Hepatocyte (in vitro differentiated cells): ENCODE data around the gene DPF3. TPM values are rescaled to one million over a fixed set of nuclear protein-coding genes. Genes with fewer than 3 reads are reported as not detected.
A peak's percentile ranks its signal among the peaks of the same experiment; 100 is the strongest.

Experiments
- DNase-seq: peaks from one replicate; pipeline ENCODE4 v3.0.0-alpha.2; 2016; ENCODE audit warnings: low spot score
- H2AFZ ChIP-seq: fragments of 200-600 bp; sonication (generic); 2 replicates; pipeline ENCODE4 v1.6.0; 2016; ENCODE audit warnings: antibody characterized with exemption, mild to moderate bottlenecking
- H3K27ac ChIP-seq: fragments of 200-600 bp; sonication (generic); 2 replicates; pipeline ENCODE4 v1.5.1; 2016; ENCODE audit warnings: mild to moderate bottlenecking
- H3K27me3 ChIP-seq: fragments of 200-600 bp; sonication (generic); 2 replicates; pipeline ENCODE4 v1.6.1; 2016
- H3K36me3 ChIP-seq: fragments of 200-600 bp; sonication (generic); replicated peaks from 2 replicates; pipeline ENCODE4 v1.5.1; 2016; ENCODE audit warnings: low read depth; ENCODE audit not compliant: insufficient read depth
- H3K4me1 ChIP-seq: fragments of 200-600 bp; sonication (generic); 2 replicates; pipeline ENCODE4 v1.5.1; 2016; ENCODE audit warnings: mild to moderate bottlenecking, moderate library complexity; ENCODE audit not compliant: insufficient read depth
- H3K4me2 ChIP-seq: fragments of 200-600 bp; sonication (generic); 2 replicates; pipeline ENCODE4 v1.6.0; 2016
- H3K4me3 ChIP-seq: fragments of 200-600 bp; sonication (generic); 2 replicates; pipeline ENCODE4 v1.5.1; 2016; ENCODE audit warnings: mild to moderate bottlenecking
- H3K79me2 ChIP-seq: fragments of 200-600 bp; sonication (generic); 2 replicates; pipeline ENCODE4 v1.6.0; 2017; ENCODE audit warnings: mild to moderate bottlenecking
- H3K9me2 ChIP-seq: fragments of 200-600 bp; sonication (generic); replicated peaks from 2 replicates; pipeline ENCODE4 v1.6.0; 2017; ENCODE audit warnings: mild to moderate bottlenecking; ENCODE audit not compliant: insufficient read depth
- H3K9me3 ChIP-seq: fragments of 200-600 bp; sonication (generic); 2 replicates; pipeline ENCODE4 v1.5.1; 2016; ENCODE audit warnings: low read depth, mild to moderate bottlenecking
- H4K20me1 ChIP-seq: fragments of 200-600 bp; sonication (generic); 2 replicates; pipeline ENCODE4 v1.6.0; 2016; ENCODE audit warnings: mild to moderate bottlenecking; ENCODE audit not compliant: insufficient read depth, poor library complexity, severe bottlenecking
- EZH2 ChIP-seq: fragments of 200-600 bp; sonication (generic); IDR thresholded peaks from 2 replicates; pipeline ENCODE4 v1.6.1; 2016; ENCODE audit warnings: antibody characterized with exemption, mild to moderate bottlenecking, borderline replicate concordance
- EZH2phosphoT487 ChIP-seq: fragments of 200-600 bp; sonication (generic); IDR thresholded peaks from one replicate; pipeline ENCODE4 v1.6.1; 2018; ENCODE audit warnings: antibody characterized with exemption, mild to moderate bottlenecking, low read depth, moderate library complexity; ENCODE audit not compliant: unreplicated experiment, severe bottlenecking
- WGBS: methylation state at CpG from one replicate; pipeline ENCODE4 v1.1.6; 2016; ENCODE audit warnings: low lambda C conversion rate; ENCODE audit errors: missing lambda C conversion rate; 5-methylcytosine and 5-hydroxymethylcytosine counted together
- polyA plus RNA-seq: library from polyadenylated mRNA; unstranded; fragments of >200 nt; fragmentation: Nextera tagmentation; extraction: Ambion mirVana; gene quantifications from 2 replicates; pipeline ENCODE4 v1.2.1, GENCODE V29; 2016
- total RNA-seq: library from RNA; depleted of rRNA; stranded (reverse); fragments of >200 nt; gene quantifications from 2 replicates; pipeline ENCODE4 v1.2.3, GENCODE V29; 2014
- TF ChIP-seq, protein P1 (sequence below): fragments of 200-600 bp; sonication (generic); IDR thresholded peaks from 2 replicates; pipeline ENCODE4 v1.5.1; 2016; ENCODE audit warnings: antibody characterized with exemption, mild to moderate bottlenecking; ENCODE audit not compliant: poor library complexity

DPF3 gene
- total and polyA plus RNA-seq, 2 experiments from 2014 or later, result 0.21 to 0.47 TPM

DNA sequence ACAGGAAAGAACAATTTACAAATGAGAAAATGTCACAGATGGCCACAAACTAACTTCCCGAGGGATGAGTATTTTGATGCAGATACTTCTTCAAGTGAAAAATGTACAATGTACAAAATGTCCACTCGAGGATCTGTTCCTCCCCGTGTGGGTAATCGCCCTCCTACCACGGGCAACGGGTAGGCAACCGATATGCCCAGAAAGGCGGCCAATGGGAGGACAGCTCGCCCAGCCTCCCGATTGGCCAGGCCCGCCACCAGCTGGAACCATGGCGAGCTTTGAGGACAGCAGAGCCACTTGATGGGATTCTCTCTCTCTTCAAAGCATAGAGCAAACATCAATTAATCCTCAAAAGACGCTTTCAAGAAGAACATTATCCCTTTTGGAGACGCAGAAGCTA is 42.3 kb downstream of the DPF3 start:
- Histone ChIP-seq H4K20me1 (no peaks in the 10 kb centered on the region), H3K9me2 (no peaks in the 10 kb centered on the region), H3K9me3 (no peaks in the 10 kb centered on the region), H3K4me2 (no peak overlapping the region), H3K36me3 (no peaks in the 10 kb centered on the region), H3K79me2 (no peaks in the 10 kb centered on the region), H3K27me3 (no peaks in the 10 kb centered on the region), H3K4me1 (peaks cover 5% of the 10 kb centered on the region), H2AFZ (no peak overlapping the region), H3K27ac (no peak overlapping the region), H3K4me3 (no peak overlapping the region)
- WGBS, result 84% methylated on average over 14 of the region's 14 CpGs
- no peak for TF ChIP-seq EZH2
- TF ChIP-seq, protein P1, sequence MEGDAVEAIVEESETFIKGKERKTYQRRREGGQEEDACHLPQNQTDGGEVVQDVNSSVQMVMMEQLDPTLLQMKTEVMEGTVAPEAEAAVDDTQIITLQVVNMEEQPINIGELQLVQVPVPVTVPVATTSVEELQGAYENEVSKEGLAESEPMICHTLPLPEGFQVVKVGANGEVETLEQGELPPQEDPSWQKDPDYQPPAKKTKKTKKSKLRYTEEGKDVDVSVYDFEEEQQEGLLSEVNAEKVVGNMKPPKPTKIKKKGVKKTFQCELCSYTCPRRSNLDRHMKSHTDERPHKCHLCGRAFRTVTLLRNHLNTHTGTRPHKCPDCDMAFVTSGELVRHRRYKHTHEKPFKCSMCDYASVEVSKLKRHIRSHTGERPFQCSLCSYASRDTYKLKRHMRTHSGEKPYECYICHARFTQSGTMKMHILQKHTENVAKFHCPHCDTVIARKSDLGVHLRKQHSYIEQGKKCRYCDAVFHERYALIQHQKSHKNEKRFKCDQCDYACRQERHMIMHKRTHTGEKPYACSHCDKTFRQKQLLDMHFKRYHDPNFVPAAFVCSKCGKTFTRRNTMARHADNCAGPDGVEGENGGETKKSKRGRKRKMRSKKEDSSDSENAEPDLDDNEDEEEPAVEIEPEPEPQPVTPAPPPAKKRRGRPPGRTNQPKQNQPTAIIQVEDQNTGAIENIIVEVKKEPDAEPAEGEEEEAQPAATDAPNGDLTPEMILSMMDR, result no peak
- no peak for TF ChIP-seq EZH2phosphoT487
- no peak for DNase-seq

DNA sequence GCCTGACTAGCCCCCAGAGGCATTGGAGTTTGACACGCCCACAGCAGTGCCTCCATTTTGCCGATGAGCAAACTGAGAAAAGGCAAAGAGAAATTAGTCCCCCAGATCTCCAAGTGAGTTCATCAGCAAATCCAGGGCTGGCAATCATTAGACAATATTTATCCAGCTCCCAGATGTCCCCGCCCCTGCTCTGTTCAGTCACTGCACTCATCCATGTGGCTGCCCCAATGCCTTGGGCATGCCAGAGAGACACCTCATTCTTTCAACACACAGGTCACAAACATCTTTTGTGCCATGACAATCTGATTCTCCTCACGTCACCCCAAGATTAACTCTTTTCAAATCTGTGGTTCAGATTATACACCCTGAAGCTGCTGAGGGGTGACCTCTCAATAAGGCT is 43.5 kb downstream of the DPF3 start:
- Histone ChIP-seq H3K27me3 (no peaks in the 10 kb centered on the region), H2AFZ (no peak overlapping the region), H3K27ac (no peak overlapping the region), H3K4me1 (no peaks in the 10 kb centered on the region), H3K9me3 (no peaks in the 10 kb centered on the region), H3K79me2 (no peaks in the 10 kb centered on the region), H3K4me3 (no peak overlapping the region), H3K9me2 (no peaks in the 10 kb centered on the region), H3K36me3 (no peaks in the 10 kb centered on the region), H3K4me2 (no peak overlapping the region), H4K20me1 (no peaks in the 10 kb centered on the region)
- 77% methylated on average over 4 of the region's 4 CpGs for WGBS
- DNase-seq, result peak; percentile 43
- TF ChIP-seq, protein P1, result no peak
- TF ChIP-seq EZH2phosphoT487 (no peak), EZH2 (no peak)

DNA sequence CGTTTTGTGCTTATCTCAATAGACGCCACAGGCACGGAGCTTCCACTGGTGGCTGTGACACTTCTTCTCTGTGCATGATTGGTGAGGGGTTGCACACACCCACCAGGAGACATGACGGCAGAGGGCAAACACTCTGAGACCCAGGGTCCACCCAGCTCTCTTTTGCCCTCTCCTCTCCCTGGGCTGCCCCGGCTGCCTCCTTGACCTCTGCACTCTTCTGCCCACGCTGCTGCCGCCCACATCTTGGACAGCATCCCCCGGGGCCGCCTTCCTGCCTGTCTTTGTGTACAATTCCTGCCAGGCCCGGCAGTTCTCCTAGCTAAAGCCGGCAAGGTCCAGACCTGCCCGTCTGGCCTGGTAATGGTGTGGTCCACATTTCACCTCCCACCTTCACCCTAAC is 44.7 kb downstream of the DPF3 start:
- Histone ChIP-seq H3K4me2 (no peak overlapping the region), H3K4me1 (no peaks in the 10 kb centered on the region)

DNA sequence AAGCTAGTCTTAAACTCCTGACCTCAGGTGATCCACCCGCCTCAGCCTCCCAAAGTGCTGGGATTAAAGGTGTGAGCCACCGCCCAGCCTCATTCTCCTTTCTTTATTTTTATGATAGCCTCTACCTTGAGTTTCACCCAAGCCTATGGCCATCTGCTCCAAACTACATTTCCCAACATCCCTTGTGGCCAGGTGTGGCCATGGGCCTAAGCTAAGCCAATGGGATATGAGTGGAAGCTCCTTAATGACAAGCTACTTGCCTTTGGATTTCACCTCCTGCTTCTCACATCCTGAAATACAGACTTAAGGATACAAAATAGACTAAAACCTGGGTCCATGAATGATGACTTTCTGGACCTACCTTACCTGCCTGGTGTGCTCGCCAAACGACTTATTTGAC is 46.2 kb downstream of the DPF3 start:
- Histone ChIP-seq H3K9me2 (no peaks in the 10 kb centered on the region), H3K27ac (no peak overlapping the region), H3K4me1 (no peaks in the 10 kb centered on the region), H3K4me3 (no peak overlapping the region), H4K20me1 (no peaks in the 10 kb centered on the region), H3K9me3 (no peaks in the 10 kb centered on the region), H3K4me2 (no peak overlapping the region), H2AFZ (no peak overlapping the region), H3K27me3 (no peaks in the 10 kb centered on the region), H3K79me2 (no peaks in the 10 kb centered on the region), H3K36me3 (no peaks in the 10 kb centered on the region)
- no peak for TF ChIP-seq EZH2
- no peak for TF ChIP-seq EZH2phosphoT487
- TF ChIP-seq, protein P1, result no peak
- no peak for DNase-seq
- 97% methylated on average over 4 of the region's 4 CpGs for WGBS

More for the DNA sequence above, 44.7 kb downstream of the DPF3 start:
- Histone ChIP-seq H3K4me3 (no peak overlapping the region), H4K20me1 (no peaks in the 10 kb centered on the region), H2AFZ (no peak overlapping the region), H3K79me2 (no peaks in the 10 kb centered on the region), H3K27ac (no peak overlapping the region), H3K9me3 (no peaks in the 10 kb centered on the region), H3K27me3 (no peaks in the 10 kb centered on the region), H3K36me3 (no peaks in the 10 kb centered on the region), H3K9me2 (no peaks in the 10 kb centered on the region)
- DNase-seq, result no peak
- WGBS, result 70% methylated on average over 12 of the region's 12 CpGs
- no peak for TF ChIP-seq EZH2phosphoT487
